Renal cortical epithelial cell (primary cell): ENCODE results near the gene PROM1. TPM values are rescaled to one million over a fixed set of nuclear protein-coding genes. Genes with fewer than 3 reads are reported as not detected.
A peak's percentile ranks its signal among the peaks of the same experiment; 100 is the strongest.

ENCODE experiments used
- DNase-seq: peaks from one replicate; pipeline ENCODE4 v3.0.0-alpha.2; 2011; ENCODE audit warnings: low read depth
- total RNA-seq: library from RNA; depleted of rRNA; stranded (reverse); fragments of >200 nt; gene quantifications from 2 replicates; pipeline ENCODE4 v1.2.3, GENCODE V29; 2014

PROM1 gene
- total RNA-seq, 1 donor from 2014 or later, result 98.4 TPM

DNA sequence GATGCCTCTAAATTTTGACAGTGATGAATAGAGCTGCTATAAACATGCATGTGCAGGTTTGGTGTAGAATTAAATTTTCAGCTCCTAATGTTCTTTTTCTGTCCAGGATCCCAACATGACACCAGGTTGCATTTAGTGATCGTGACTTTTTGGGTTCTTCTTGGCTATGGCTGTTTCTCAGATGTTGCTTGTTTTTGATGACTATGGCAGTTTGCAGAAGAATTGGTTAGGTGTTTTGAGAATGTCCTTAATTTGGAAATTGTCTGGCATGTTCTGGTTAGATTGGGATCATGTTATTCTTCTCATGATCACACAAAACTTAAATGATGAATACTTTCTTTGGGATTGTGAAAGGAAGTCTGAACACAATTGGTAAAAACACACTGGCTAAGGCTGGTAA, 141.5 kb downstream of the PROM1 start:
- DNase-seq, result no peak

DNA sequence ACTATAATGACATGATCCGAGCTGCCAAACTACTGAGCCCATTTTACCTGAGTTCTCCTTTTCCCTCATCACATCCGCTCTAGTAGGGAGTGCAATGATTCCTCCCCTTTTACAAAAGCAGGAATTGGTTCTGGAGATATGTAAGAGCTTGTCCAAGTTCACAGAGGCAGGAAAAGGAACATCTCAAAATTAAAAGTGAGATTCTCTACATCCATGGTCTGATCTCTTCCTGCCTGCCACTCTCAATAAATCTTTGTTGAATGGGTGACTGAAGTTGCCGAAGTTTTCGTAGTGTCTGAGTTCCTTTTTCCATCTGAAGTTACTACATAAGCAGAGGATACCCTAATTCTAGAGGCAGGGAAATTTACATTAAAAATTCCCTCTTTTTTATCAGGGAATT, 145.2 kb downstream of the PROM1 start, which contains the start of gene FGFBP1:
Gene FGFBP1, minus strand, starts transcription at position 101 of the 400 bp plus-strand sequence. CDS start 2,108 bp downstream, outside the sequence.
- DNase-seq, result no peak

- peak; percentile 75 for DNase-seq
Measured at GRCh38 chr4:15938182-15938581, 145.6 kb downstream of the PROM1 start.

GRCh38 chr4:15936495-15936894, 147.3 kb downstream of the PROM1 start:
- DNase-seq, result no peak

DNA sequence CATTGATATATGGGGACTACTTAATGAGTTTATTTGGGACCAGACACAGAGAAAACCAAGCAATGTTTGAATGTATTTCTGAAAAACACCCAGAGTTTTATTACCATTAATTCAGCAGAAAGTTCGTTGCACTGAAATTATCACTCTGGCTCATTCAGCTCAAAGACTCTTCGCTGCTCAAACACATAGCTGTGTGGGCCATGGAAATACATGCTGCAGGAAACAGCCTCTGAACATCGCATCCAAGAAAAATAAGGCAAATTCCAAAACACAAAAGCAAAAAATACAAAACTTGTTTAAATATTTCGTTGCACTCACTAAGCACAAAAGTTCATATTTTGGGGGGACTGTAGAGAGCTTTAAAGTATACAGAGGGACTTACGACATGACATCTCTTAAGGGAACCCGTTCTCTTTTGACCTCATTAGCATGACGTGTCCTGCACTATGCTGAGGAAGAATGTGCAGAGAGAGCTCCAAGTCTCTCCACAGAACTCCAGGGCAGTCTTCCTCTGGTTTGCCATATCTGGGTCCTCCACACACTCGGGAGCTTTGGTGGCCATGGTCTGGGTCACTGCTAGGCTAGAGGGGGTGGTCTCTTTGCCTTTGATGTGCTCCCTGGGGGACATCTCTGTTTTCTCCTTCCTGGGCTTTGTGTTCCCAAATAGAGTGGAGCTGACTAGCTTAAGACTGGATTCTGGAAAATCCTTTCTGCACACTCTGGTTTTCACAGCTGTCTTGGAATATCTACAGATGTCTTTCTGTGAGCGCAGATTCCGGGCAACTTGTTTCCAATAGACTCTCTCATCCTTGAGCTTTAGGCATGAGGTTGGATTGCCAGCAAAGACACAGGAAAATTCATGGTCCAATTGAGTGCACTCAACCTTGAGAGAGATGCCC, 148.1 kb downstream of the PROM1 start:
- no peak for DNase-seq

DNA sequence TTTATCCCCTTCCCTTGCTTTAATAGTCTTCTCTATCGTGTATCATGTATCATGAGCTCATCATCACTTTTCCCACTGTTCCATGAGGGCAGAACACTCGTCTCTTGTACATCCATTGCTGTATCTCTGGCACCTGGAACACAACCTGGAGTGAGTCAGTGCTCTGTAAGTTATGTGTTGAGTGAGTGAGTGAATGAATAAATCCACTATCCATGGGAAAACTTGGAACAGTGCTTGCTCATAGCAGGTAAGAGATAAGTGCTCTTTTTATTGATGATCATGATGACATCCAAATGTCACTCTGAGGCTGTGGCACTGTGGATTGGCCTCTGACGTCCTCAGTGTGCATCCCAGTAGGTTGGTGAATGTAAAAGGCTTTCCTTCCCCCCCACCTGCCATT, 149.6 kb downstream of the PROM1 start:
- DNase-seq, result no peak

- DNase-seq, result no peak
Measured at GRCh38 chr4:15931451-15932210, 152.2 kb downstream of the PROM1 start.

DNA sequence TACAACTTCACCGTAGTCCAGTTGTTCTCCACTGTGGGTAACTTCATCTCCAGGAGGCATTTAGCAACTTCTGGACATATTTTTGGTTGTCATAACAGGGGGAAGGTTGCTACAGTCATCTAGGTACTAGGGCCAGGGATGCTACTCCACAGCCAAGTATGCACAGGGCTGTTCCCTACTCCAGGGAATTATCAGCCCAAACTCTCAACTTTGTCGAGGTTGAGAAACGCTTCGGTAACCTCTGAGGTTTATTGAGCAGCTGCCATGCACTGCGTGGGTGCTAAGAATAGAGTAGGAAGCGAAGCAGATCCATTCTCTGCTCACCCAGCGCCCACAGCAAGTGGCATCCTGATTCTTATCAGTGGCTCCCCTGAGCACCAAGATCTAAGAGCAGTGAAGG, 153.5 kb downstream of the PROM1 start:
- DNase-seq, result no peak

DNA sequence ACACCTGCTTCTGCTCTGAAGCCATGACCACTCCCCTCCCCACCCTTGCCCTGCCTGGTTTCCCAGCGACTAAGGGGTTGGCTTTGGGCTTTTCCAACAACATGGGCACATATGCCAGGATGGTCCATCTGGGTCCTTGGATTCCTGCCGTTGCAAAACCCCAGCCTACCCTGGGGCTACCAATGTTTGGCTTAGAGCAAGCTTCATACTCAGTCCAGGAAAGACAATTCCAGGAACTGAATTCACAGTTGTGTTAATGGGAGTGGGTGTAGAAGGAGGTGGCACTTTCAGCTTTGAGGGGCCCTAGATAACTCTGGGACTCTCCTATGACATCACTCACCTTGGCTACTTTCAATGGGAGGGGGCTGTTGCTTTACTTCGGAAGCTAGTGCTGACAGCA, 154.3 kb downstream of the PROM1 start:
- no peak for DNase-seq

DNA sequence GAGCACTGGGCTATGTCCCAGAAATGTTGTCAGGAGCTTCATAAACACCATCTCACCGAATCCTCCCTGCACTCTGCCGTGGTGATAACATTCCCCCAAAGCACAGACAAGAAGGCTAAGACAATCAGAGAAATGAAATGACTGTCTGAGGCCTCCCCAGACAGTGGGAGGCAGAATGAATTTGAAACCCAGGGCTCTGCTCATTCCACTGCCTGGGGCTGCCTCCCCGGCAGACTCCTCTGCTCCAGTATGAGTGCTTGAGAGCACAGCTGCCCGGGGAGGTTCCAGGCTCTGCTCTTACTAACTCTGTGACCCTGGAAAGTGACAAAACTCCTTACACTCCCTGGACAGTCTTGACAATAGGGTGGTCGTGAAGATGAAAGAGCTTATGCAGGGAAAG, 154.9 kb downstream of the PROM1 start:
- no peak for DNase-seq

- no peak for DNase-seq
Measured at GRCh38 chr4:15926486-15926885, 157.3 kb downstream of the PROM1 start.

DNA sequence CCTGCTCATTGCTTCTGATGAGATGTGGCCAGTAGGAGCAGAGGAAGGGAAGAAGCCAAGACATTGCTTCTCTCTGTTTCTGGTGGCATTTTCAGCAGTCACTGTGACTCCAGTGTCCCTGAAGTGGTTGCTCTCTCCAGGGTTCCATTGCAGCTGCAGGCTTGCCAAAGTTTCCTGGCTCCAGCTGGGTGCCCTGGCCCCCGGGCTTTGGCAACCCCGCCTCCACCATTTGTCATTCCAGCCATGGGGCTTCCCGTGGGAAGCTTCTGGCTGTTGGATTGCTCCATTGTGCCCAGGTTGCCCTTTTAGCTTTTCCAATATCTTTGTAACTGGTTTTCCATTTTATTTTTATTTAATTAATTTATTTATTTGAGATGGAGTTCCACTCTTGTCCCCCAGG, 158.0 kb downstream of the PROM1 start:
- DNase-seq, result no peak

DNA sequence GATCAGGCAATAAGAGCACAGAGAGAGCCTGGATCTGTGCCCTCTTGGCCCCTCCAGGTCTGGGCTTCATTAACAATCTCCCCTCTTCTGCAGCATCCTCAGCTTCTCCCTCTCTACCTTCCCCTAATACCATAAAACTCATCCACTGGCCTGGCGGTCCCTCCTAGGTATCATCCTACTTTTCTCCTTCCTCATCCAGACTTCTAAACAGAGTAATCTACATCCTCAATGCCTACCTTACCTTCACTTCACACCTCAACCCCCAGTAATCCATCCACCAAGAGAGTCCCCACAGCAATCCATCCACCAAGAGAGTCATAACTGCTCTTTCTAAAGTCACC, 162.3 kb downstream of the PROM1 start:
- DNase-seq, result no peak

DNA sequence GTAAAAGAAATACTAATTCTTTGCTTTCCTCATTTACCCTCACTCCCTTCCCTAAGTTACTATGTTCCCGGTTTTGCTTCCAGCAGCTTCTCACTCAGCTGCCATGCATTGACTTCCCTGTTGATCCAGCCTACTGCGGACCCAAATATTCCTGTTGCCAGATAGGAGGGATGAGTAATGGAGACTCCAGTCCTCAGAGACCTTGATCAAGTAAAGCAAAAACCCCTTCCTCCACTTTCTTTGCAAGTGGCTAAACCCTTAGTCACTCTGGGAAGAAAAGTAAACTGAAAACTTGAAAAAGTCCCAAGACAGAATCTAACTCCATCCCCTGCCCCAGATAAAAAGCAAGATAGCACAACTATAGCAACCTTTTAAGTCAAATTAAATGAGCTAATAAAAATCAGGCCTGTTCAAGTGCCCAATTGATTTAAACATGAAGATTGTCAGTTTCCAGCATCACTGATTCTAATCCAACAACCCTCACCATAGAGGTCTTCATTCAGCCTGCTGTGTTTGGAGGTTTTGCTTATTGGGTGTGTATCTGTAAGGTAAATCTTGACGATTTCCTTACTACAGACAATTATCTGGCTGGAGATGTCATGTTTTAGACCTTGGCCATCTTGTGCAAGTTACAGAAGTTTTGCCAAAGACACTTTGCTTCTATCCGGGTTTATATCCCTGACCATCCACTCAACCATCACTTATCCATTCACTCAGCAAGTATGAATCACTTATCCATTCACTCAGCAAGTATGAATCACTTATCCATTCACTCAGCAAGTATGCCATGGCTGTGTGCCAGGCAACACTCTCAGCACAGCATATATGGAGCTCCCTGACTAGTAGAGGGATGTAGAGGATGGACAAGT, 162.9 kb downstream of the PROM1 start:
- peak; percentile 99 for DNase-seq

DNA sequence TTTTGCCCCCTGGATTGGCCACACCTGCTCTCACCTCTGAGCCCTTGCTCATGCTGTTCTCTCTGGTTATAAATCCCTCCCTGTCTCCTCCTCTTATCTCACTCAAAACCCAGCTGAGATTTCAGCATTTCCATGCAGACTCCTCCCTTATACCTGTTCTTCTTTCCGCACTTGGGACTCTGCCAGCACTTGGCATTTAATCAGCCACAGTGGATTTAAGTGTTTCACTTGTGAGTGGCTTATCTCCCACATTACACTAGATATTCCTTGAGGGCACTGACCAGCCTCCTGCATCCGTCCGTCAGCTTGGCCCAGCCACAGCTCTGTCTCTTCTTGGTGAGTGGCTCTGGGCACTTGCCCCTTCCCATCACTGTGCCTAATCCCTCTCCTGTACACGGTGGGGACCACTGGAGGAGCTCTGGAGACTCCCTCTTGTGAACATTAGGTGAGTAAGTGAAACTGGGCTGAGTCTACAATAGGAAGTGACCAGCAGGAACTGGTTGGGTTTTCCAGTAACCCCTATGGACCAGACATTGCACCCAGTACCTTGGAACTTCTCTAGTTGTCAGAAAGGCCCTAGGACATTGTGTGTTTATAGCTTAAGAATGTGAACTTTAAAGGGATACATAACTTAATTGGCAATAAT, 165.2 kb downstream of the PROM1 start:
- DNase-seq, result peak; percentile 41

Other genes starting within 250 kb of the PROM1 start
- gene FGFBP1, start 145.3 kb downstream of the PROM1 start, total RNA-seq, result 0.50 and 19.1 TPM in 2 replicates
- gene FGFBP2, start 120.8 kb downstream of the PROM1 start, total RNA-seq, result not detected in 2 replicates
- 11.8 and 33.5 TPM in 2 replicates for gene TAPT1, start 142.4 kb upstream of the PROM1 start, total RNA-seq